ENCODE results near the gene MCTP2. TPM values are rescaled to one million over a fixed set of nuclear protein-coding genes. Genes with fewer than 3 reads are reported as not detected.

MCTP2 gene
- total and polyA plus RNA-seq, 2 of the 13 experiments (the other 11 are each of a cell fraction or from before 2014, with no cell fraction given) = 5.1 to 8.6 TPM

DNA sequence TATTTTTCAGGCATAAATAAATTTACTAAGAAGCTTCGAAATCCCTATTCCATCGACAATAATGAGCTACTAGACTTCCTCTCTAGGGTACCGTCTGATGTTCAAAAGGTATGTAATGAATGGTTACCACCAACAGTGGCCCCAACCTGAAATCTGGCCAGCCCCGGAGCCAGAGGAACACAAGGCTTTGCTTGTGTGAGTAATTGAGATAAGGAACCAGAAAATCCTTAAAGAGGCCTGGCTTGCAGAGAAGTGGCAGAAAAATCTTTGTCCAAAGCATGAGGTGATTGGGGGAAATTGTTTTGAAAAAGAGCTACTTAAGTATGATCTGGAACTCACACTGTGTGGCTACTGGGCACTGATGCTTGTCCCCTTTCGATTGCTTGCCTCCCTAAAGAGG lies 245.3 kb downstream of the MCTP2 start:
- Histone ChIP-seq H3K4me3 (replicated peaks in 1 of 3; ENCODE audit: insufficient read depth in 1 of 3, low read depth in 2 of 3, low read length in 3 of 3) (no peak overlapping the region), H3K9me3 (ENCODE audit: low read length) (no peaks in the 10 kb centered on the region), H4K20me1 (ENCODE audit: insufficient read depth, low read length) (no peaks in the 10 kb centered on the region), H3K36me3 (replicated peaks in 1 of 2; ENCODE audit: control insufficient read depth in 1 of 2, insufficient read depth in 2 of 2, low read length in 2 of 2) (peaks cover 0 to 3% of the 10 kb centered on the region in 2 experiments; a peak in 1 of 5 replicates), H3K4me1 (ENCODE audit: insufficient read depth, low read length) (no peaks in the 10 kb centered on the region), H3K4me2 (ENCODE audit: low read depth, low read length) (no peak overlapping the region), H3K9ac (ENCODE audit: insufficient read depth, low read depth, low read length) (no peak overlapping the region), H3K79me2 (ENCODE audit: insufficient read depth, low read length) (no peaks in the 10 kb centered on the region), H2AFZ (ENCODE audit: low read length) (no peak overlapping the region), H3K27me3 (ENCODE audit: control insufficient read depth in 1 of 2, insufficient read depth in 2 of 2, low read length in 2 of 2) (no peaks in the 10 kb centered on the region; a peak in 1 of 5 replicates), H3K27ac (ENCODE audit: extremely low read length, insufficient read depth, low read length) (no peak overlapping the region)
- DNase-seq (ENCODE audit: low spot score) = no peak
- no peak for TF ChIP-seq FOXA3 (CRISPR knock-in tag; IDR thresholded peaks at IDR 0.05)
- TF ChIP-seq TOPORS (CRISPR knock-in tag; IDR thresholded peaks at IDR 0.05) = no peak
- TF ChIP-seq, protein P1, sequence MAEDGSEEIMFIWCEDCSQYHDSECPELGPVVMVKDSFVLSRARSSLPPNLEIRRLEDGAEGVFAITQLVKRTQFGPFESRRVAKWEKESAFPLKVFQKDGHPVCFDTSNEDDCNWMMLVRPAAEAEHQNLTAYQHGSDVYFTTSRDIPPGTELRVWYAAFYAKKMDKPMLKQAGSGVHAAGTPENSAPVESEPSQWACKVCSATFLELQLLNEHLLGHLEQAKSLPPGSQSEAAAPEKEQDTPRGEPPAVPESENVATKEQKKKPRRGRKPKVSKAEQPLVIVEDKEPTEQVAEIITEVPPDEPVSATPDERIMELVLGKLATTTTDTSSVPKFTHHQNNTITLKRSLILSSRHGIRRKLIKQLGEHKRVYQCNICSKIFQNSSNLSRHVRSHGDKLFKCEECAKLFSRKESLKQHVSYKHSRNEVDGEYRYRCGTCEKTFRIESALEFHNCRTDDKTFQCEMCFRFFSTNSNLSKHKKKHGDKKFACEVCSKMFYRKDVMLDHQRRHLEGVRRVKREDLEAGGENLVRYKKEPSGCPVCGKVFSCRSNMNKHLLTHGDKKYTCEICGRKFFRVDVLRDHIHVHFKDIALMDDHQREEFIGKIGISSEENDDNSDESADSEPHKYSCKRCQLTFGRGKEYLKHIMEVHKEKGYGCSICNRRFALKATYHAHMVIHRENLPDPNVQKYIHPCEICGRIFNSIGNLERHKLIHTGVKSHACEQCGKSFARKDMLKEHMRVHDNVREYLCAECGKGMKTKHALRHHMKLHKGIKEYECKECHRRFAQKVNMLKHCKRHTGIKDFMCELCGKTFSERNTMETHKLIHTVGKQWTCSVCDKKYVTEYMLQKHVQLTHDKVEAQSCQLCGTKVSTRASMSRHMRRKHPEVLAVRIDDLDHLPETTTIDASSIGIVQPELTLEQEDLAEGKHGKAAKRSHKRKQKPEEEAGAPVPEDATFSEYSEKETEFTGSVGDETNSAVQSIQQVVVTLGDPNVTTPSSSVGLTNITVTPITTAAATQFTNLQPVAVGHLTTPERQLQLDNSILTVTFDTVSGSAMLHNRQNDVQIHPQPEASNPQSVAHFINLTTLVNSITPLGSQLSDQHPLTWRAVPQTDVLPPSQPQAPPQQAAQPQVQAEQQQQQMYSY (CRISPR knock-in tag; IDR thresholded peaks at IDR 0.05) = no peak
- TF ChIP-seq, protein P2, sequence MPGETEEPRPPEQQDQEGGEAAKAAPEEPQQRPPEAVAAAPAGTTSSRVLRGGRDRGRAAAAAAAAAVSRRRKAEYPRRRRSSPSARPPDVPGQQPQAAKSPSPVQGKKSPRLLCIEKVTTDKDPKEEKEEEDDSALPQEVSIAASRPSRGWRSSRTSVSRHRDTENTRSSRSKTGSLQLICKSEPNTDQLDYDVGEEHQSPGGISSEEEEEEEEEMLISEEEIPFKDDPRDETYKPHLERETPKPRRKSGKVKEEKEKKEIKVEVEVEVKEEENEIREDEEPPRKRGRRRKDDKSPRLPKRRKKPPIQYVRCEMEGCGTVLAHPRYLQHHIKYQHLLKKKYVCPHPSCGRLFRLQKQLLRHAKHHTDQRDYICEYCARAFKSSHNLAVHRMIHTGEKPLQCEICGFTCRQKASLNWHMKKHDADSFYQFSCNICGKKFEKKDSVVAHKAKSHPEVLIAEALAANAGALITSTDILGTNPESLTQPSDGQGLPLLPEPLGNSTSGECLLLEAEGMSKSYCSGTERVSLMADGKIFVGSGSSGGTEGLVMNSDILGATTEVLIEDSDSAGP (CRISPR knock-in tag; IDR thresholded peaks at IDR 0.05; ENCODE audit: borderline replicate concordance) = no peak
- no peak for ATAC-seq
- POLR2A ChIA-PET = no interaction called here
- intact Hi-C loops (cut with micrococcal nuclease; ENCODE audit: unreplicated experiment) = no loop called here
- 55% methylated on average over 5 of the region's 5 CpGs for WGBS (ENCODE audit: low lambda C conversion rate)
- no peak for FAIRE-seq
- CTCF ChIA-PET (ENCODE audit: low intra/inter-chr PET ratio, low total read pairs) = no interaction called here
- in situ Hi-C loops (cut with HindIII; ENCODE audit: extremely low pct_ligation_motif_present, low pct_unique_long_range_greater_than_20kb) = no loop called here
- BruUV-seq (replicated peaks) = no TSS peak

Data from HepG2 (cell line).